Measurements from ENCODE around the gene PFAS. TPM values are rescaled to one million over a fixed set of nuclear protein-coding genes. Genes with fewer than 3 reads are reported as not detected.

PFAS gene
- total and polyA plus RNA-seq, 10 of the 15 experiments (the other 5 are each of a cell fraction or from before 2014, with no cell fraction given), result 13.9 to 122 (median 47.2) TPM

GRCh38 chr17:8310601-8311123, 61.6 kb downstream of the PFAS start:
- no TSS peak for BruUV-seq (replicated peaks)
- Histone ChIP-seq H3K4me3 (no peak overlapping the region), H3K9me3 (replicated peaks; ENCODE audit: control insufficient read depth, insufficient read depth, low read length) (no peaks in the 10 kb centered on the region), H2AFZ (ENCODE audit: control insufficient read depth, low read depth, low read length) (no peak overlapping the region), H3K4me2 (ENCODE audit: control insufficient read depth, insufficient read depth) (no peak overlapping the region), H4K20me1 (ENCODE audit: control insufficient read depth, insufficient read depth) (no peaks in the 10 kb centered on the region), H3K9ac (ENCODE audit: control insufficient read depth, insufficient read depth, low read length) (no peak overlapping the region), H3K27me3 (replicated peaks in 1 of 2; ENCODE audit: control insufficient read depth in 2 of 2, insufficient read depth in 2 of 2, low read length in 1 of 2) (no peaks in the 10 kb centered on the region; a peak in 2 of 4 replicates), H3K79me2 (ENCODE audit: control insufficient read depth, insufficient read depth, low read length) (no peaks in the 10 kb centered on the region), H3K36me3 (ENCODE audit: control insufficient read depth in 2 of 2, insufficient read depth in 2 of 2, low read length in 1 of 2) (no peaks in the 10 kb centered on the region), H3K4me1 (ENCODE audit: control insufficient read depth, insufficient read depth, low read length) (no peaks in the 10 kb centered on the region), H3K27ac (ENCODE audit: control insufficient read depth, insufficient read depth) (no peak overlapping the region)
- RAD21 ChIA-PET (ENCODE audit: unreplicated experiment), result no interaction called here
- POLR2A ChIA-PET, result no interaction called here
- intact Hi-C loops (cut with micrococcal nuclease; ENCODE audit: unreplicated experiment) (no loop called here), in situ Hi-C loops (cut with MboI) (no loop called here)
- FAIRE-seq (no peak), ATAC-seq (no peak), DNase-seq (ENCODE audit: low read depth, low spot score) (no peak)
- SMC1A ChIA-PET (ENCODE audit: uncharacterized antibody, unreplicated experiment), result no interaction called here
- CTCF ChIA-PET, result no interaction called here
- 35% methylated on average over 8 of the region's 10 CpGs for WGBS (ENCODE audit: insufficient coverage, insufficient replicate concordance, low lambda C conversion rate, missing lambda C conversion rate)
- no peak for TF ChIP-seq ZNF384 (IDR thresholded peaks at IDR 0.05; ENCODE audit: borderline replicate concordance, low read depth, low read length)
- no peak for TF ChIP-seq ZNF592 (IDR thresholded peaks at IDR 0.05)
- TF ChIP-seq NBN (IDR thresholded peaks at IDR 0.05), result no peak
- TF ChIP-seq CTCF (IDR thresholded peaks at IDR 0.05 in 2 of 3, conservative IDR thresholded peaks at IDR 0.05 in 1 of 3; ENCODE audit: control insufficient read depth in 2 of 3, extremely low read depth in 1 of 3, insufficient read depth in 1 of 3, low read depth in 3 of 3, low read length in 3 of 3), result no peak
- TF ChIP-seq SMARCA5 (IDR thresholded peaks at IDR 0.05), result no peak
- no peak for TF ChIP-seq E2F8 (IDR thresholded peaks at IDR 0.05; ENCODE audit: low read depth, partially characterized antibody)
- TF ChIP-seq RUNX3 (IDR thresholded peaks at IDR 0.05; ENCODE audit: low read length), result no peak
- no peak for TF ChIP-seq REST (IDR thresholded peaks at IDR 0.05; ENCODE audit: low read depth, low read length)
- no peak for TF ChIP-seq ZNF207 (IDR thresholded peaks at IDR 0.05; ENCODE audit: borderline replicate concordance)
- TF ChIP-seq RBBP5 (conservative IDR thresholded peaks at IDR 0.05), result no peak
- no peak for TF ChIP-seq ZNF622 (IDR thresholded peaks at IDR 0.05)
- no peak for TF ChIP-seq IKZF1 (conservative IDR thresholded peaks at IDR 0.05)
- TF ChIP-seq CHD1 (IDR thresholded peaks at IDR 0.05; ENCODE audit: low read depth, low read length), result no peak

All from GM12878 (cell line).